ENCODE data around the gene SFT2D1.

Gene SFT2D1

DNA sequence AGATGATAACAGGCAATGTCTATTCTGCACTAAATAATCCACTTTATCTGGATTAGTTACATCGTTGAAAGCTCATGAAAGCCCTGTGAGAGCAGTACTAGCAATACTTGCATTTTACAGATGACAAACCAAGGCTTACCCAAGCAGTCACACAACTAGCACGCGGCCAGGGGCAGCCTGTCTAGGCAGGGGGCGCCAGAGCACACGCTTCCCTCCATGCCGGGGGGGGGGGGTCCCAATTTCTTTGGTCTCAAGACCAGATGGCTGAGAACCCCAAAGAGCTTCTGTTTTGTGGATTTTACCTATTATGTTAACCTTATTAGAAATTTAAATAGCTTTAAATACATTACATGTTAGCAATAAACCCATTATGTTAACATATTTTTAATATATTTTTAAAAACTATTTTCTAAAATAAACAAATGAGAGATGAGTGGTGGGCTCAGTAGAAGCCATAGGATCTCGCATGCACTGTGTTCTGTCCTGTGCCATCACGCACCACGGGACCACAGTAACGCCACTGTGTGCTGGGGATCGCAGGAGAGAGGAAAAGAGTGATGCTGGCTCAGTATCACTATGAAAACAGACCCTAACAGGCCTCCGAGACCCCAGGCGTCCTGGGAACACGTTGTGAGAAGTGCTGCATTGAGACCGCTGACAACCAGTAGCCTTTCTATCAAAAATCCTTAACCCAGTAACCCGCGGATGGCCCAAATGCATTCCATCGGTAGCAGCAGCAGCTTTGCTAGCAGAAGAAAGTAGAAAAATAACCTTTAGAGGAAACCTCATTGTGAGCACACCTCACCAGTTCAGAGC is 28.9 kb downstream of the SFT2D1 start:
- DNase-seq (ENCODE audit: low read depth) = no peak
- no peak overlapping the region for H3K4me3 ChIP-seq (ENCODE audit: low read depth, low read length)
- TF ChIP-seq, protein P1, sequence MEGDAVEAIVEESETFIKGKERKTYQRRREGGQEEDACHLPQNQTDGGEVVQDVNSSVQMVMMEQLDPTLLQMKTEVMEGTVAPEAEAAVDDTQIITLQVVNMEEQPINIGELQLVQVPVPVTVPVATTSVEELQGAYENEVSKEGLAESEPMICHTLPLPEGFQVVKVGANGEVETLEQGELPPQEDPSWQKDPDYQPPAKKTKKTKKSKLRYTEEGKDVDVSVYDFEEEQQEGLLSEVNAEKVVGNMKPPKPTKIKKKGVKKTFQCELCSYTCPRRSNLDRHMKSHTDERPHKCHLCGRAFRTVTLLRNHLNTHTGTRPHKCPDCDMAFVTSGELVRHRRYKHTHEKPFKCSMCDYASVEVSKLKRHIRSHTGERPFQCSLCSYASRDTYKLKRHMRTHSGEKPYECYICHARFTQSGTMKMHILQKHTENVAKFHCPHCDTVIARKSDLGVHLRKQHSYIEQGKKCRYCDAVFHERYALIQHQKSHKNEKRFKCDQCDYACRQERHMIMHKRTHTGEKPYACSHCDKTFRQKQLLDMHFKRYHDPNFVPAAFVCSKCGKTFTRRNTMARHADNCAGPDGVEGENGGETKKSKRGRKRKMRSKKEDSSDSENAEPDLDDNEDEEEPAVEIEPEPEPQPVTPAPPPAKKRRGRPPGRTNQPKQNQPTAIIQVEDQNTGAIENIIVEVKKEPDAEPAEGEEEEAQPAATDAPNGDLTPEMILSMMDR (IDR thresholded peaks at IDR 0.05; ENCODE audit: control insufficient read depth, extremely low read depth, insufficient read depth) = peak; percentile 58

DNA sequence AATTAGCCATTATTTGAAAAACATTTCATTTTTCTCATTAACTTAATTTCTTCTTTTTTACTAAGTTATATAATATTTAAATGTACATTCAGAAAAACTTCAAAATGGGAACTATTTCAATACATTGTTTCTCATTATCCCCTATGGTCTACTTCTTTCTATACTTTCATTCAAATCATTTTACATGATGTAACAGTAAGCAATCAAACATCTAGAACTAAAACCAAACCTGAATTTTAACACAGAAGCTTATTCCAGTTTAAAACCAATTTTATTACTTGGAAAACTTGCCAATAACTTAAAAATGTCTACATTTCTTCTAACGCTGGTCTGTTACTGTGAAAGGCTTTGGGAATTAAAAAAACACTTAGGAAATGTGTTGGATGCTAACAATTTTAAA is 29.5 kb downstream of the SFT2D1 start:
- no peak for DNase-seq (ENCODE audit: low read depth)
- H3K4me3 ChIP-seq (ENCODE audit: low read depth, low read length) = no peak overlapping the region
- TF ChIP-seq, protein P1 (IDR thresholded peaks at IDR 0.05; ENCODE audit: control insufficient read depth, extremely low read depth, insufficient read depth) = no peak

- TF ChIP-seq, protein P1 (IDR thresholded peaks at IDR 0.05; ENCODE audit: control insufficient read depth, extremely low read depth, insufficient read depth) = no peak
- no peak for DNase-seq (ENCODE audit: low read depth)
- no peak overlapping the region for H3K4me3 ChIP-seq (ENCODE audit: low read depth, low read length)
Measured at GRCh38 chr6:166310634-166311033, 31.7 kb downstream of the SFT2D1 start.

DNA sequence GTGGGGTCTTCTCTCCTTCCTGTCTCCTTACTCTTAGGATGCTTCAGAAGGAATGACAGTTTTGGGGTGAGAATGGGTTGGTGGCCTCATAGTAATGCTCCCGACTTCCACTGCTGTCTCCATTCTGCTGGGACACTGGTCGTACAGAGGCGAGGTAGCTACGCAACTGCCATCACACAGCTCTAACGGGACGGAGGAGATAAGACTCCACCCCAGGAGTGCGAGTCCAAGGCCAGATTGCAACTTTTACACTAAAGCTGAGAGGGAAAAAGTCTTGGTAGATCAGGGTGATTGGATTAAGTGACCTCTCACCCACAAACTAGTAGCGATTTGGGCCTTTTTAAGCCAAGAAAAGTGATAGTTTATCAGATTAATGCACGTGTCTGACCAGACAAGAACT is 32.4 kb downstream of the SFT2D1 start:
- no peak for DNase-seq (ENCODE audit: low read depth)
- TF ChIP-seq, protein P1 (IDR thresholded peaks at IDR 0.05; ENCODE audit: control insufficient read depth, extremely low read depth, insufficient read depth) = no peak
- no peak overlapping the region for H3K4me3 ChIP-seq (ENCODE audit: low read depth, low read length)

GRCh38 chr6:166308769-166309589 is 33.4 kb downstream of the SFT2D1 start:
- H3K4me3 ChIP-seq (ENCODE audit: low read depth, low read length) = no peak overlapping the region
- TF ChIP-seq, protein P1 (IDR thresholded peaks at IDR 0.05; ENCODE audit: control insufficient read depth, extremely low read depth, insufficient read depth) = peak; percentile 32; the same call in 1 of the 2 replicates
- peak; percentile 42 for DNase-seq (ENCODE audit: low read depth)

DNA sequence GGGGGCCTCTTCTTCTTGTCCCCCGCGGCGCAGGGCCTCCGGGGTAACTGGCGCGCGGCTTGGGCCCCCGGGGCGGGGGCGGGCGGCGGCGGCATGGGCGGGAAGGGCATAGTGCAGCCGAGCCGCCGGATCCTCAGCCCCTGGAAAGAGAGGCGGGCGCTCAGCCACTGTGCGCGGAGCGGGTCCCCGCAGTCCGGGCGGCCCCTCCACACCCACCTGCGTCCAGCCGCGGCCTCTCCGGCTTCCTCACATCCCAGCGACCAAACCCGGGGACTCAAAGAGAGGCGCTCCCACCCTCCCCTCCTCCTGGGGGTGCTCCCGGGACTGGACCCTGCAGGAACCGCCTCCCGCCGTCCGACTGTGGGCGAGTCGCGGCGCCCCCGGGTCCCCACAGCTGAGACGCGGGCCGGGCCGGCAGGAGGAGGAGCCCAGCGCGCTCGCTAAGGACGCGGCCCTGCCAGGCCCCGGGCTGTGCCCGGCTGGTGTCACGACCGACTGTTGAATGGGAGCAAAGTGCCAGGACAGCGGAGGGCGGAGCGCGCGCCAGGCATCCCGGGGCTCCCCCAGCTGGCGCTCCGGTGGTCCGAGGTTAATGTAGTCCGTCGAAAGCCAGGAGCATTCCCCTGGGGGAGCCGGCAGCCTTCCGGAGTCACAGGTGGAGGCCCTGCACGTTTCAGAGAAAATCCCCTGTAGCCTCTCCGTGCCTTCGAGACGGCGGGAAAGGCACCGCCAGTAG is 34.1 kb downstream of the SFT2D1 start, which contains the start of gene PRR18:
Gene PRR18, minus strand, starts transcription at position 360 of the 736 bp plus-strand sequence. Its CDS starts 250 bp downstream, at position 110.
- TF ChIP-seq, protein P1 (IDR thresholded peaks at IDR 0.05; ENCODE audit: control insufficient read depth, extremely low read depth, insufficient read depth) = no peak
- no peak within 1 kb of the TSS for H3K4me3 ChIP-seq (ENCODE audit: low read depth, low read length)
- DNase-seq (ENCODE audit: low read depth) = no peak

Data from LNCaP clone FGC (cell line).